Esophagus mucosa (tissue), 1 donor: ENCODE measurements around the gene PIGV. TPM values are rescaled to one million over a fixed set of nuclear protein-coding genes. Genes with fewer than 3 reads are reported as not detected.
"Not testable (repeated sequence)": the region's sequence is repeated elsewhere in the genome, so short reads cannot be mapped to it uniquely, and the experiment has no call there.

Experiments used
- ATAC-seq: fragments of 200-7000 bp; cut with Tn5 transposase; one replicate; pipeline ENCODE4 v1.9.1; 2020
- total RNA-seq: library from RNA; stranded (reverse); gene quantifications from one replicate; pipeline ENCODE4 v1.2.4, GENCODE V29; 2023
- donor health status: DM: yes; HTN: yes; CAD: no.

PIGV gene
- total RNA-seq, 1 donor from 2014 or later, result 9.4 TPM

DNA sequence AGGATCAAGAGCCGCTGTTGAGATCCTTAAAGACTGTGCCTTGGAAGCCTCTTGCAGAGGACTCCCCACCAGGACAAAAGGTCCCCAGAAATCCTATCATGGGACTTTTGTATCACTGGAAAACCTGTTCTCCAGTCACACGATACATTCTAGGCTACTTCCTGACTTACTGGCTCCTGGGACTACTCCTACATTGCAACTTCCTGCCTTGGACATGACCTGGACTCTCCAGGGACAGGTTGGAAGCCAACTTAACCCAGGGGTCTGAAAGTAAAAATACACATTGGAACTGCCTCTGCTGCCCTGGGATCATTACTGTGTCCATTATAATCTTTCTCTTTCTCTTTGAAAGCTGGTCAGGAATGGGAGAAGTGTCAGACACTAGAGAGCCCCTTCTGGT, 9.9 kb downstream of the PIGV start:
- ATAC-seq, result no peak

DNA sequence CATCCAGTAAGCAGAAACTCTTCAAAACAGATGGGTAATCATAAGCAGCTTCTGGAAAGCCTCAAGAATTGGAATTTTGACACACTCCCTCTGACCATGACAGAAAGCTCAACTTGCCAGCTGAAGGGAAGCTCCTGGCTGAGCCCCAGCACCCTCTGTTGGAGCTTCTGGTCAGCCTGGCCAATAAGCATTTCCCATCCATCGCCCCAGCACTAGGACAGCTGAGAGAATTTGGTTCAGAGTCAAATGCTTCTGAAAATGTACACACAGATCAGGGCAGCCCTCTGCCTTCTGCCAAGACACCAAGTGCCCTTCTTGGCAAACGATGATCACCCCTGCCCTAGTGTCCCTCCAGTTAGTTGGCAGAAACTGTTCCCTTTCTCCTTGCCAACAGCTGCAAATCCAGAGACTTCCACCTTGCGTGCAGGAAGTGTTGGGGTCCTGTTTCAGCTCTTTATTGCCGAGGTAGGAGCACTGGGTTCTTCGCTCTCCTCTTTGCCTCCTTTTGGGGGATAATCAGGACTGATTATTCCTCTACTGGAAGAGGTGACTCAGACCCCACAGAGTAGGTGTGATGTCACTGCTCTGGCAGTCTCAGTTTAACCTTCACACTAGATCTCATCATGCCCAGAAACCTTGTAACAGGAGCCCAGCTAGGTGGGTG, 11.9 kb downstream of the PIGV start:
- ATAC-seq, result peak; percentile 49

DNA sequence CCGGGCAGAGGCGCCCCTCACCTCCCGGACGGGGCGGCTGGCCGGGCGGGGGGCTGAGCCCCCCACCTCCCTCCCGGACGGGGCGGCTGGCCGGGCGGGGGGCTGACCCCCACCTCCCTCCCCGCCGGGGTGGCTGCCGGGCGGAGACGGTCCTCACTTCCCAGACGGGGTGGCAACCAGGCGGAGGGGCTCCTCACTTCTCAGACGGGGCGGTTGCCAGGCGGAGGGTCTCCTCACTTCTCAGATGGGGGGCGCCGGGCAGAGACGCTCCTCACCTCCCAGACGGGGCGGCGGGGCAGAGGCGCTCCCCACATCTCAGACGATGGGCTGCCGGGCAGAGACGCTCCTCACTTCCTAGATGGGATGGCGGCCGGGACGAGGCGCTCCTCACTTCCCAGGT, 16.2 kb downstream of the PIGV start:
- ATAC-seq, result not testable (repeated sequence)

DNA sequence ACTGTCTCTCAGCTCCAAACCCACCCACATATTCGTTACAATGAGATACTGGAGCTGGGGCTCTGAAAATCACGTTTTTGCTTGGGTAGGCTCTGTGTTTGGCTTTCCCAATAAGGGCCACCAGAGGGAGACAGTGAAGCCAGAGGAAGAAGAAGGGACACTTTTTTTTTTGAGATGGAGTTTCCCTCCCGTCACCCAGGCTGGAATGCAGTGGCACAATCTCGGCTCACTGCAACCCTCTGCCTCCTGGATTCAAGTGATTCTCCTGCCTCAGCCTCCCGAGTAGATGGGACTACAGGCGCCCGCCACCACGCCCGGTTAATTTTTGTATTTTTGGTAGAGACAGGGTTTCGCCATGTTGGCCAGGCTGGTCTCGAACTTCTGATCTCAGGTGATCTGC, 22.4 kb downstream of the PIGV start:
- peak; percentile 70 for ATAC-seq

DNA sequence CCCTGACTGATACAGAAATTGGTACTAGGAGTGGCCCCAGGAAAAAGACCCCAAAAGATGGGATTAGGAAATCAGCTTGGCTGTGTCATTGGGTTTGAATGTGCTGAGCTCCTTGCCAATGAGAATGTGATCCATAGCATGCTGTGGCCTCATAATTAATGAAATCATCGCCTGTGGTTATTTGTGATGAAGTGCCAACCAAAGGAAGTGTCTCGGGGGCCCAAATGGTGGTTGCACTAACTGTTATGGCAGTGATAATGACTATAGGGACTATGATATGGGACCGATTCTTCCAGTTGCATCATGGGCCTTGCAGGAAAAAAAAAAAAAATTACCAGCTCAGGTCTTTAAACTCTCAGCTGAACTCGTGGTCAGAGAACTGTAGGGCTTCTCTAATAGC, 23.3 kb downstream of the PIGV start:
- no peak for ATAC-seq

DNA sequence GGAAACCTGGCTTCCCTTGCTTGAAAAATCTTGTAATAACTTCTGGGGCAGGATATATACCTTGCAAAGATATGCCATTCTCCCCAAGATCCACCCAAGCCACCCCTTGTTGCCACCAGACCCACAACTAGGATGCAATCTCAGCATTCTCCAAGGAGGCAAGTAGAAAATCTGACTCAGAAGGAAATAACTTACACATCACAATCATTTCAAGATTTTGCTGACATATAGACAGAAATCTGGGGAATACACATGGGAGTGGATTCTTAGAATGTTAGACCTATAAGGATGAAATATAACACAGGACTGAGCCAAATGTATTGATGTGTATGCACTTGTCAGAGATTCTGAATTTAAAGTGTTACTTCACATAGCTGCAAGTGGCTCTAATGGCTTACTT, 24.0 kb downstream of the PIGV start:
- no peak for ATAC-seq

DNA sequence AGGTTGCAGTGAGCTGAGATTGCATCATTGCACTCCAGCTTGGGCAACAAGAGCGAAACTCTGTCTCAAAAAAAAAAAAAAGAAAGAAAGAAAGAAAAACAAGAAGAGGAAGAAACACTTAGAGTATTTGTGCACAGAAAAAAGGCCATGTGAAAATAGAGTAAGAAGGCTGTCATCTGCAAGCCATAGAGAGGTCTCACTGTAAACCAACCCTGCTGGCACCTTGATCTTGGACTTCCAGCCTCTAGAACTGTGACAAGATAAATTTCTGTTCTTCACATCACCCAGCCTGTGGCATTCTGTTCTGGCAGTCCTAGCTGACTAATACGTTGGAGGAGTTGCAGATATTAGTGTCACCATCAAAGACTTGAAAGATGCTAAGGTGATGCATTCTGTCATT, 26.6 kb downstream of the PIGV start:
- ATAC-seq, result no peak

DNA sequence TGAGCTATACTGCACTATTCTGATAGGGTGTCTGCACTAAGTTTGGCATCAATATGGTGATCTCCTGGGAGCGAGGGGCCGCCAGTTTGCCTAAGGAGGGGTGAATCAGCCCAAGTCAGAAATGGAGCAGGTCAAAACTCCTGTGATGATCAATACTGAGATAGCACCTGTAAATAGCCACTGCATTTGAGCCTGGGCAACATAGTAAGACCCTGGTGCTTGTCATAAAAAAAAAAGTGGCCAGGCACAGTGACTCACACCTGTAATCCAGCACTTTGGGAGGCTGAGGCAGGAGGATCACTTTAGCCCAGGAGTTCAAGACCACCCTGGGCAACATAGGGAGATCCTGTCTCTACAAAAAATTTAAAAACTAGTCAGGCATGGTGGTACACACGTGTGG, 27.1 kb downstream of the PIGV start:
- ATAC-seq, result no peak

DNA sequence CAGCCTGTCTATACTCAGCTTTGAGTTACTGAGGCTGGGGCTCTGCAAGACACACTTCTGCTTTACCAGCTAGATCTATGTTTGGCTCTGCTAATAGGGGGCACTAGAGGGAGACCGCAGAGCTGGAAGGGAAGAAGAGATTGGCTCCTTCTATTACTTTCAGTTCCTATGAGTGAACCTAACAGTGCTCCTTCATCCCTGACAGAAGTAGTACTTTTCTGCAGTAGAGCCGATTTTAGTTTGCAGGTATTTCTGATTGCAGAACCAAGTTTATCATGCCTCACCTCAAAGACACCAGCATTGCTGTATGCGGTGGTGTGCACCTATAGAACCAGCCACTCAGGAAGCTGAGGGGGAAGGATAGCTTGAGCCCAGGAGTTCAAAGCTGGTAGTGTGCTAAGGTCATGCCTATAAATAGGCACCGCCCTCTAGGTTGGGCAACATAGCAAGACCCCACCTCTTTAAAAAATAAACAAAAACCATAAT, 33.1 kb downstream of the PIGV start:
- ATAC-seq, result peak; percentile 74

DNA sequence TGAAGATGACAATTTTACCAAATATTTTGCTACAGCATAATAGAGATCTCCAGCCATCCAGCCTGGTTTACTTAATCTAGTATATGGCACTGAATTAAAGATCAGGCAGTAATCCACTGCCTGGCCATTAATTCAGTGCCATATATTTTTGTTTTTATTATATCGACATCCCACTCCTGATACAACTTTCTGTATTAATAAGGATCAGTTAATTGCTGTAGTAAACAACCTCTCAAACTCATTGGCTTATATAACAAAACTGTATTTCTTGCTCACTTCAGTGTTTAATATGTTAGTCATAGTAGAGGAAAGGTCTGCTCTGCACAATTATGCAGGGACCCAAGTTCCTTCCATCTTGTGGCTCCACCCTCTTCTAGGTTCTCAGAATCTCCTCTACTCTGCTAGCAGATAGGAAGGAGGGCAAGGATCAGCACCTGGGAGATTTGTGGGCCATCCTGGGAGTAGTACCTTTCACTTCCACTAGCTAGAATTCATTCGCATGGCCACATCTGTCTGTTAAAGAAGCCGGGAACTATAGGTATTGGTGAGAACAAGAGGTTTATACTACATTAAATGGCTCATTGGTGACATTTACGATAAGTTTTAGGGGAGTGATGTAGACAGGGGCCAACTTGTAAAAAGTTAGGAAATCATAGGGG, 35.1 kb downstream of the PIGV start:
- no peak for ATAC-seq

DNA sequence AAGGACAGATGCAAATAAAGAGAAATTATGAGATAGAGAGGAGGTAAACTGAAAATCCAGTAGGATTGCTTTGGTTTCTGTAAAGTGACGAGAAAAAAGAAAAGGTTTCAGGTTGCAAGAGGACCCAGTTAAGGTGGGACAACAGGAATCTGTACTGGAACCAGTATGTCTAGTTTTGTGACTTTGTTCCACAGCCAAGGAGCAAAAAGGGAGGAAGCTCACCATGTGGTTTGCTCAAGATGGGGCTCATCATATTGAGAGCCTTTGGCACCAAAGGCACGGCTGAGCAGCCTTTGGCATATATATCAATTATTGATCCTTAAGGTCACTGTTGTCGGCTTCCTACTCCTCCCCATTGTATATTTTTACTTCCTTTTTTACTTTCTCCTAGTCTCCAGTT, 37.0 kb downstream of the PIGV start:
- peak; percentile 51 for ATAC-seq

DNA sequence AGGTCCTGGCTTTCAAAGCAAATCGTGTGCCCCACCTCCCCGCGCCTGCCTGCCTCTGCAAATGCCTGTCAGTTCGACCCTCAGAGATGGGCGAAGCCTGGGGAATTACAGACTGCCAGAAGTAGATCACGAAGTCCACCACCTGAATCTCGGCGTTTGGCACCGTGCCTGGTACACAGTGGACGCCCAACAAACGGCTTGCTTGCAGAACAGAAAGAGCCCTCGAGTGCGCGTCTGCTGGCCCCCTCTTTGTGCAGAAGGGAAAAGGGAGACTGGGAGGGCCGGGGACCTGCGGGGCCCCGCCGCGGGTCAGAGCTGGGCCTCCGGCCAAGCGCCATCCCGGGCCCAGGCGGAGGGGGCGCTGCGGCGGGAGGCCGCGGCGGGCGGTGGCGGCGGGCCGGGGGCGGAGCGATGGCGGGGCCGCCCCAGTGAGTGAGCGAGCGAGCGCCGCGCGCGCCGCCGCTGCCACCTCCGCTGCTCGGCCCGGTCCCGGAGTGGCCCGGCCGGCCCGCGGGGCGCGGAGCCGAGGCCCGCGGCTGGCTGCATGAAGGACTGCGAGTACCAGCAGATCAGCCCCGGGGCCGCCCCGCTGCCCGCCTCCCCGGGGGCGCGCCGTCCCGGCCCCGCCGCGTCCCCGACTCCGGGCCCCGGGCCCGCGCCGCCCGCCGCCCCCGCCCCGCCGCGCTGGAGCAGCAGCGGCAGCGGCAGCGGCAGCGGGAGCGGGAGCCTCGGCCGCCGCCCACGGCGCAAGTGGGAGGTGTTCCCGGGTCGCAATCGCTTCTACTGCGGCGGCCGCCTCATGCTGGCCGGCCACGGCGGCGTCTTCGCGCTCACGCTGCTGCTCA, 38.7 kb downstream of the PIGV start, which contains the start of gene ZDHHC18:
Gene ZDHHC18 (plus strand): TSS at position 428 of the 845 bp plus-strand sequence. CDS start 117 bp downstream, at position 545.
- peak; percentile 78 for ATAC-seq

DNA sequence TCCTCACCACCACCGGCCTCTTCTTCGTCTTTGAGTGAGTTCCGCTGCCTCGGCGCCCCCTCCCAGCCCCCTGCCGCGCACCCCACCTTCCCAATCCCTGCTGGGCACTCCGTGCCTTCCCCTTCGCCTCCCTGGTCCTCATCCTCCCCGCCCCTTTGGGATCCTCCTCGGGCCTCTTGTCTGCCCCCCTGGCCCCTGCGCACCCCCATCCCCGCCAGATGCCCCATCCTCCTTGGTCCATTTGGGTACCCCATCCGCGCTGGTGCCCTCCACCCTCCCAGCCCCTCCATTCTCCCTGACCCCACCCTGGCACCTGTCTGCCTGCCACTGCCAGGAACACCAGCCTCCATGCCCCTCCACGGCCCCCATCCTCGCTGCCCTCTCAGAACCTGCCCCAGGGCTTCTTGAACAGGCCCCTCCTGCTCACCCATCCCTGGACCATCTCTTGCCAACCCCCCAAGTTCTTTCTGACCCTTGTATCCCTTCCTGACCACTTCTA, 39.4 kb downstream of the PIGV start:
- peak; percentile 1 for ATAC-seq

DNA sequence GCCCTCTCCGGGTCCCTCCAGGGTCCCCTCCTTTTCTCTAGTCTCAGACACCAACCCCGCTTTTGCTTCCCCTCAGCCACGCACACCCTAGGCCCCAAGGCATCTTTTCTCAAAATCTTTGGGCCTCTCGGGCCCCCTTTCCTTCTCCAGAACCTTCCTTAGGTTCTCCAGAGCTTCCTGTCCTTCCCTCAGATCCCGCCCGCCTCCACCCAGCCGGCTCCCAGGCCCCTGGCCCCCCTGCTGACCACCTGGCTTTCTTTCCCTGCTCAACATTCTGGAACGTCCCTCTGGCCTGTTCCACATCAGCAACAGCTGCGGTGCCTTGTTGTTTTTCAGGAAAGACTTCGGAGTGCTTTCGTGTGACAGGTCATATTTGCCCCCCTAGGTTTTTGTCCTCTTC, 39.9 kb downstream of the PIGV start:
- no peak for ATAC-seq

DNA sequence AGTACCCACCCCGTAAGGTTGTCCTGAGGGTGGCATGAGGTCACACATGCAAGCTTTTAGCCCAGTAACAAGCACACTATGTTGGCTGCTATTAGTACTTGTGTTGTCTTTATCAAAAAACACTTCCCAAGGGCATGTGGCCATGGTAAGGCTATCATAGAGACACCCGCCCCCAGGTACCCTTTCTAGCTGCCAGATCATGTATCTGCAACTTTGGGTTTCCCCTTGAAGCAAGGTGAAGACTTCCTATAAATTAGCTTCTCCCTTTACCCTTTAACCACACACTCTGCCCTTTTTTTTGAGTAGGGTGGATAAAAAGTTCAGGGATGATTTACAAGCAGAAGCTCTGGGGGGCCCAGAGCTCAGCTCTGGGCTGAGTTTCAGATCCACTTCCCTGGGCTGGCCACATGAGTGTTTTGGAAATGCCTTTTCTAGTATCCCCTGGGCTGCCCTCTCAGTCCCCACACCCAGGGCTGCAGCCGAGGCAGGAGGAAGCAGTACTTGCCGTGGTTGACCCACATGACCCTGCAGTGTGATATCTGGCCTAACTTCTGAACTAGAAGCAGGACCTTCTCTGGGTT, 40.8 kb downstream of the PIGV start:
- ATAC-seq, result no peak

DNA sequence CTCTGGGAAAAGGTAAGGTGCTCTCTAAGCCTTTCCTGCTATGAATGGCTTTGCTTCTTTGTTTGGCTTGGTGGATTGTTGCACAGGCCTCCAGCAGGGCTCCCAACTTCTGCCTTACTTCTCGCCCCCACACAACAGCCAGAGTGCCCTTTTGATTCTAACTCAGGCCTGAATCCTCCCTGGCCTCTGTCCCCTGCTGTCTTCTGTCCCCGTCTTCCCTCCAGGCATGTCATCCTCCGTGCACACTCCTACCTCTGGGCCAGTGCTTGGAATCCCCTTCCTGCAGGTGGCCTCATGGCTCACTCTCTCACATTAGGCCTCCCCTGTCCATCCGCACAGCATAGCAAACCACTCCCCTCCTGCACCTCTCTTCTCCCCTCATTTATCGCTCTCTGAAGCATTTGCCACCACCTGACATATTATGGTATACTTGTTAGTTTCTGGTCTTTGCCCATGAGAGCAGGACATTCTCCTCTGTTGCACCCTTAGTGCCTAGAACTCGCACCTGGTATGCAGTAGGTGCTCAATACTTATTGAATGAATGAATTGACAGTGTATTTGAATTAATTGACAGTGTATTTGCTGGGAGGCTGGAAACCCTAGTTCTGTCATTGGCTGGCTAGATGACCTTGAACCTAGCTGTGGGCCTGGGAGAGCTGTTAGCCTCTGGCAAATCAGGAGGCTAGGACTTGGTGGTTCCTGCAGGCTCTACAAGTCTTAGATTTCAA, 41.6 kb downstream of the PIGV start:
- ATAC-seq, result no peak

DNA sequence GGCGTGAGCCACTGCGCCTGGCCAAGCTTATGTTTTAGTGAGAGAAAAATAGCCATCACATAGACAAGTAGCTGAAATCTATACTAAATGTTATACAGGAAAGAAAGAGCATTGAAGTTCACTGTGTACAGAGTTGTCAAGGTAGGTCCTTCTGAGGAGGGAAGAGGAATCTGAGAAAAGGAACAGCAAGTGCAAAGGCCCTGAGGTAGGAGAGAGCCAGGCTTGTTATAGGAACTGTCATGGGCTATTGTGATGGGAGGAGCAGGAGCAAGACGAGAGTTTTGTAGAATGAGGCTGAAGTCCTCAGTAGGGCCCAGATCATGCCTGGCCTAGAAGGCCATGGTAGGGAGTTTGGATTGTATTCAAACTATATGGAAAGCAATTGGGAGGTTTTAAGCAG, 43.3 kb downstream of the PIGV start:
- no peak for ATAC-seq

DNA sequence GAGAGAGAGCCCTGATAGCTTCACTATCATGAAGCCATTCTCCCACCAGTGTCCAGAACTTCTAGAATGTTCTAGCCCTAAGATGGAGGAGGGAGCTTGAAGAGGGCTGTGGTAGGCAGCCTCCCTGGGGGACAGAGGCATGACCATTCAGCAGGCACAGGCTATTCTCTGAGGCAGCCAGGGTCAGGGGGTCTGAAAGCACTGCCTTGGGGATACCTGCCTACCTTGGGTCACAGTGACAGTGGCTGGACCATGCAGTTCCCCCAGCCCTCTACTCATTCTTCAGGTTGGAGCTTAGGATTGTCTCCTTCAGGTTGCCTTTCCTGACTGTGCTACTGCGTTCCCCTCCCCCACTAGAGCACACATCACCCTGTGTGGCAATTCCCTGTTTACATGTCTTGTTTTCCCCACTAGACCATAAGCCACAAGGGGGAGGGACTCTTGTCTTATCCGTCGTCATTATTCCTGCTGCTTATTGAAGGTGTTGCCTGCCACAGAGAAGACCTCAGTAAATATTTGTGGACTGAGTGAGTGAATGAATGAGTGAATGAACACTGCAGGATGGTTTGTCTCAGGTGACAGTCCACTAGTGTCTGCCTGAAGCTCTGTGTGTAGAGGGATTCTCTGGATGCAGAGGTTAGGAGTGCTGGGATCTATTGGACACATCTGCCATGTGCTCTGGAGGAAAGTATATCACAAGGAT, 43.9 kb downstream of the PIGV start:
- no peak for ATAC-seq

DNA sequence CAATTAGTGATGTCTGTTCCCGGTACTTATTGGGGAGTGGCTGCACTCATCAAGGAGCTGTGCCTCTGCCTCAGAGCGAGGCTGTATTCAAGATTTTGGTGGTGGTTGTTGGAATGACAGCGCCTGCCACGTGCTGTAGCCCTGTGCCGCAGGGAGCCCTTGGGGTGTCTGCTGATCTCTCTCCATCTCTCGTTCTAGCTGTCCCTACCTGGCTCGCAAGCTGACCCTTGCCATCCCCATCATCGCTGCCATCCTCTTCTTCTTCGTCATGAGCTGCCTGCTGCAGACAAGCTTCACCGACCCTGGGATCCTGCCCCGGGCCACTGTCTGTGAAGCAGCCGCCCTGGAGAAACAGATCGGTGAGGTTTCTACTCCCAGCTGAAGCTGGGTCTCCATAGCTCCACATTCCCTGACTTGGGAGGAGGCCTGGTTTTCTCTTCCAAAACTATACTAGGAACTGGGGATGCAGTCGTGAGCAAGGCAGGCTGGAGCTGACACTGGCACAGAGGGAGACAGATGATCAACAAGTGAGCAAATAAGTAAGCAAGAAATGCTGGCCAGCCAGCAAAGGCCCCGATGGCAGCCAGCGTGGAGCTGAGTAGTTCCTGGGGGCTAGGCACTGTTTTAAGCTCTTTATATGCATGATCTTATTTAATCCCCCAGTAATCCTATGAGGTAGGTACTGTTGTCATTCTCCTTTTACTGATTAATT, 44.7 kb downstream of the PIGV start:
- no peak for ATAC-seq
